ENCODE data around the gene PRXL2A. TPM values are rescaled to one million over a fixed set of nuclear protein-coding genes. Genes with fewer than 3 reads are reported as not detected.

PRXL2A gene
- polyA plus RNA-seq, 1 donor = 99.8 TPM

DNA sequence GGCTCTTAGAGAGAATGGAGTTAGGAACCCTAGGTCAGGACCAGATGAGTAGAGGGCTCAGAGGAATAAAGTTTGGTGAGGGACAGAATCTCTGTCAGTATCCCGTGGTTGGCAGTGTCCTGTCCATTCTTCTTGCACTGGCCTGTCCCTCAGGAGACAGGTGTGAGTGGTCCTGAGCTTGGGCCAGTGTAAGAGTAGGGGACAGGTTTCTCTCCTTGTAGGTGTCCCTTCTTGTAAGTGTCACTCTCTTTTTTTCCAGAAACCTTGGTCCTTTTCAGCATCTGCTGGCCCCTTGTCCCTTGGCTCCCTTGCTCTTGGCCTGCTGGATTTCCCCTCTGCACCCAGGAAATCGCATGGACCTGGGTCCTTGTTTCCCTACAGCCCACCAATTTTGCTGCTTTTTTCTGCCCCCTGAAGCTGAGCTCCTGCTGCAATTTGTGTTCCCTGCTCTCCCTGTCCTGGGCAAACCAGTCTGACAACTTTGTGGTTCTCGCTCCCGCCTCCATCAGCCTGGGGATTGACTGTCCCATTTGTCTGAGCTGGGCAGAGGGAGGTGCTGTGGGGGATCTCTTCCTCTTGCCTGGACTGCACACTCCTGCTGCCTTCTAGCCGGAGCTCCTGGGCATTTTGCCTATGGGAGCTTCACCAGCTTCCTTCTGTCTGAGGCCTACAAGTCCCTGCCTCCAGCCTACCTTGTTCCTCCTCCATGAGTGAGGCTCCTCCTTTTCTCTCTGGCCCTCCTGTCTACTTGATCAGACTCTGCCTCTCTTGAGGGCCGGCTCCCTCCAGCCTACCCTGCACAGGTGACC lies 52.3 kb downstream of the PRXL2A start:
- Histone ChIP-seq H3K9me3 (ENCODE audit: control insufficient read depth, low read depth, low read length) (no peaks in the 10 kb centered on the region), H3K4me3 (ENCODE audit: low read length) (no peak overlapping the region), H3K27me3 (ENCODE audit: control insufficient read depth, insufficient read depth, low read length) (no peaks in the 10 kb centered on the region), H3K36me3 (ENCODE audit: control insufficient read depth, insufficient read depth, low read length) (no peaks in the 10 kb centered on the region), H3K27ac (ENCODE audit: low read length) (peak overlapping the region; percentile 50), H3K4me1 (ENCODE audit: control insufficient read depth, insufficient read depth, low read length) (peaks cover 81% of the 10 kb centered on the region)
- WGBS (ENCODE audit: insufficient coverage, low lambda C conversion rate) = no CpG with 5 or more reads among the region's 6 CpGs
- DNase-seq = peak; percentile 81 to 91

DNA sequence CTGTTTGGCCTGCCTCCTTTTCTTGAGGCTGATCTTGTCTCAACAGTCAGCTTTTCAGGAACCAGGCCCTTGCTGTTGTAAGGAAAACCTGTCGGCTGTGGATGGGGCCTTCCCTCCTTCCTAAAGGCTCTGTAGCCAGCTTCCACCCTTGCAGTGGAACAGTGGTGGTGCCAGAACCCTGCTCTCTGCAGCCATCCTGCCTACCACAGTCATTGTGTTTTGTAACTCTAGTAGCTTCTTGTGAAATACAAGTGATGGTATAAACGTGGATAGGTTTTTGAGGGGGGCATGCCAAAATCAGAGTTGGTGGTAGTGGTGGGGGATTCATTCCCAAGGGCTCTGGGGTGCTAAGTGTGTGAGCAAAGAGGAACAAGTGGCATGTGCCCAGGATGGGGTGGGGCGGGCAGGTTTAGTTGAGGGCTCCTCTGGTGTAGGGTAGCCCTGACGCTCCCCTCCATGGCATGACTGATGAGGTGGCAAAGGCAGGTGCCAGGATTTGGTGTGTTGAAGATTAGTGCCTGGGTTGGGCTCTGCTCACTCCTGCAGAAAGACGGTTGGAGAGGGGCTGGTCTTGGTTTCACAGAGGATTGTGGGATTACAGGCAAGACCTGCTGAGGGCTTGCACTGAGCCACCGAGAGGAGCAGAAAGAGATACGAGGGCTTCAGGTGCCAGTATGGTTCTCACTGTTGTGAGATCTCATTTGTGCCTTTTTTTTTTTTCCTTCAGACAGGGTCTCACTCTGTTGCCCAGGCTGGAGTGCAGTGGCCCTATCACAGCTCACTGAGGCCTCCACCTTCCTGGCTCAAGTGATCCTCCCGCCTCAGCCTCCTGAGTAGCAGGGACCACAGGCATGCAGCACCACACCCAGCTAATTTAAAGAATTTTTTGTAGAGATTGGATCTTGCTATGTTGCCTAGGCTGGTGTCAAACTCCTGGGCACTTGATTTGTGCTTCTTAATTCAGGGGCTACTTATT lies 53.1 kb downstream of the PRXL2A start:
- no CpG with 5 or more reads among the region's 8 CpGs for WGBS (ENCODE audit: insufficient coverage, low lambda C conversion rate)
- no peaks in the 10 kb centered on the region for H3K27me3 ChIP-seq (ENCODE audit: control insufficient read depth, insufficient read depth, low read length)
- H3K27ac ChIP-seq (ENCODE audit: low read length) = peak overlapping the region; percentile 50
- H3K9me3 ChIP-seq (ENCODE audit: control insufficient read depth, low read depth, low read length) = no peaks in the 10 kb centered on the region
- DNase-seq = no peak
- H3K4me1 ChIP-seq (ENCODE audit: control insufficient read depth, insufficient read depth, low read length) = peaks cover 76% of the 10 kb centered on the region
- no peaks in the 10 kb centered on the region for H3K36me3 ChIP-seq (ENCODE audit: control insufficient read depth, insufficient read depth, low read length)
- H3K4me3 ChIP-seq (ENCODE audit: low read length) = no peak overlapping the region

DNA sequence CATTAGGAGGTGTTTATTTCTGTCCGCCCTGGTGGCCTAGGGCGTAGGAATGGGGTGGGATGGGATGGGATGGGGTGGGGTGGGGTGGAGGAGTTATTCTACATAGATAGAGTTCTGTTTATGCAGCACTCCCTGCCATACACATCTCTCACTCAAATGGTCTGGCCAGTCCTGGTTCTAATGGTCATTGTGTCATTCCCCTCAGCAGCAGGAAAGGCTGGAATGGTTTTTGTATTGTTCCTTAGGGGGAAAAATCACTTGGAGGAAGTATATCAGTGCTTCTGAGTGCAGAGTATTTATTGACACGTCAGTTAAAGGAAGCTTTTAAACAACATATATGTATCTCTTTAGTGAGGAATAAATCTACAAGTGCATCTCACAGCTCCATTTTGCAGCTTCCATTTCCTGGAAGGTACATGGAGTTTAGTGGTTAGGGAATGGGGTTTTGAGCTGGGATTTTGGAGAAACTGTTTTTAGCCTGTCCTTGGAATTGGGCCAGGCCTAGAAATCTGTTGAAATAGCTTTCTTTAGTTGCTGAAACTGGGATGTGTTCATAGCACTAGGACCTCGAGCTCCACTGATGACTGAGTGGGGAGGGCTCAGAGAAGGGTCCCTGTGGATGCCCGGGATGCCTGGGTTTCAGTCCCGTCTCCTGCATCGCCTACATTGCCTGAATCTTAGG lies 54.1 kb downstream of the PRXL2A start:
- no peak for DNase-seq
- H3K9me3 ChIP-seq (ENCODE audit: control insufficient read depth, low read depth, low read length) = no peaks in the 10 kb centered on the region
- H3K4me1 ChIP-seq (ENCODE audit: control insufficient read depth, insufficient read depth, low read length) = peaks cover 76% of the 10 kb centered on the region
- no peak overlapping the region for H3K4me3 ChIP-seq (ENCODE audit: low read length)
- no peaks in the 10 kb centered on the region for H3K36me3 ChIP-seq (ENCODE audit: control insufficient read depth, insufficient read depth, low read length)
- WGBS (ENCODE audit: insufficient coverage, low lambda C conversion rate) = no CpG with 5 or more reads among the region's 7 CpGs
- H3K27ac ChIP-seq (ENCODE audit: low read length) = no peak overlapping the region
- H3K27me3 ChIP-seq (ENCODE audit: control insufficient read depth, insufficient read depth, low read length) = no peaks in the 10 kb centered on the region

DNA sequence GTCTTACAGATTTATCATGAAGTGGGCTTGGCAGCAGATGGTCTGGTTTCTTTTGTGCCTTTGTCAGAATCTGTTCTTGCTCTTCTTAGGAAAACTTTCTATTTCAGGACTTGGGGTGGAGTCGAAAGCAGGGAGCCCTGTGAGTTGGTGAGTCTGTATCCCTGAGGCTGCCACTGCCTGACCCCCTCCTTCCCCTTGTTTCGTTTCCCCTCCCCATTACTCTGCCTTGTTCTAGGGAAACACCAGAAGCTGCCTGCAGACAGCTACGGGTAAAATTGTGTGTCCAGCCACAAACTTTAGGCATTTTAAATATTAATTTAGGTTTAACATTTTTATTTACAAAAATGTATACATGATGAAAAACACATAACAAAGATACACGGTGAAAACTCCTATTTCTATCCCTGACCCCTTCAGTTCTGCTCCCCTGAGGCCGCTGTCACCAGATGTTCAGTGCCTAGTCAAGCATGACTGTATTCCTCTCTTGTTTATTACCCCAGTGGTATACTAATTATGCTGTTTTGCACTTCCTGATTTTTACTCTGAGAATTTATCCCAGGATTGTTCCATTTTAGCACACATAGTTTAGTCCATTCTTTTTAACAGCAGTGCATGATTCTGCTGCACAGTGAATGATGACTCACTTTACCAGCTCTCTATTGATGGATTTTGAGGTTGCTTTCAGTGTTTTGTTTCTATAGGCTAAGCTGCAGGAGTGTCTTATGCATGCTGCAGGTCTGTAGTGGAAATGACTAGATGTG lies 54.8 kb downstream of the PRXL2A start:
- H3K27ac ChIP-seq (ENCODE audit: low read length) = no peak overlapping the region
- 43% methylated on average over 2 of the region's 5 CpGs for WGBS (ENCODE audit: insufficient coverage, low lambda C conversion rate)

DNA sequence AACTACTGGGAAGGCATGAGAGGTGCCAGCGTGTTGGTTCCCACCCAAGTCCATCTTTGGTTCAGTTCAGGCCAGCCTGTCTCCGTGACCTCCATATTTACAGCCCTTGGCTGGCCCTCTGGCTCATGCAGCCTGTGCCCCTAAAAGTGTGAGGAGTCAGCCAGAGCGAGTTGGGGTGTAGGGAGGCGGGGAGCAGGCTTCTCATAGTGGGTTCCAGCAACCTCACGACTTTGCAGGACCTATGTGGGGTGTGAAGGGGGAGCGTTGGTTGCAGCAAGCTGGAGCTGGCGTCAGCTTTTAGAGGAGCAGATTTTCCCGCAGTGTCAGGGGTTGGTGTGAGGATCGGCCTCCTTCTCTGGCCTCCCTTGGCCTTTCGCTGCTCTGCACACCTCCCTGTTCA lies 55.5 kb downstream of the PRXL2A start:
- Histone ChIP-seq H3K27ac (ENCODE audit: low read length) (no peak overlapping the region), H3K4me3 (ENCODE audit: low read length) (no peak overlapping the region), H3K27me3 (ENCODE audit: control insufficient read depth, insufficient read depth, low read length) (no peaks in the 10 kb centered on the region), H3K9me3 (ENCODE audit: control insufficient read depth, low read depth, low read length) (no peaks in the 10 kb centered on the region), H3K36me3 (ENCODE audit: control insufficient read depth, insufficient read depth, low read length) (peaks cover 5% of the 10 kb centered on the region), H3K4me1 (ENCODE audit: control insufficient read depth, insufficient read depth, low read length) (peaks cover 63% of the 10 kb centered on the region)
- no CpG with 5 or more reads among the region's 10 CpGs for WGBS (ENCODE audit: insufficient coverage, low lambda C conversion rate)
- no peak for DNase-seq

More for the DNA sequence above, 54.8 kb downstream of the PRXL2A start:
- no peak overlapping the region for H3K4me3 ChIP-seq (ENCODE audit: low read length)
- DNase-seq = no peak
- H3K27me3 ChIP-seq (ENCODE audit: control insufficient read depth, insufficient read depth, low read length) = no peaks in the 10 kb centered on the region
- no peaks in the 10 kb centered on the region for H3K9me3 ChIP-seq (ENCODE audit: control insufficient read depth, low read depth, low read length)
- peaks cover 70% of the 10 kb centered on the region for H3K4me1 ChIP-seq (ENCODE audit: control insufficient read depth, insufficient read depth, low read length)
- H3K36me3 ChIP-seq (ENCODE audit: control insufficient read depth, insufficient read depth, low read length) = no peaks in the 10 kb centered on the region

DNA sequence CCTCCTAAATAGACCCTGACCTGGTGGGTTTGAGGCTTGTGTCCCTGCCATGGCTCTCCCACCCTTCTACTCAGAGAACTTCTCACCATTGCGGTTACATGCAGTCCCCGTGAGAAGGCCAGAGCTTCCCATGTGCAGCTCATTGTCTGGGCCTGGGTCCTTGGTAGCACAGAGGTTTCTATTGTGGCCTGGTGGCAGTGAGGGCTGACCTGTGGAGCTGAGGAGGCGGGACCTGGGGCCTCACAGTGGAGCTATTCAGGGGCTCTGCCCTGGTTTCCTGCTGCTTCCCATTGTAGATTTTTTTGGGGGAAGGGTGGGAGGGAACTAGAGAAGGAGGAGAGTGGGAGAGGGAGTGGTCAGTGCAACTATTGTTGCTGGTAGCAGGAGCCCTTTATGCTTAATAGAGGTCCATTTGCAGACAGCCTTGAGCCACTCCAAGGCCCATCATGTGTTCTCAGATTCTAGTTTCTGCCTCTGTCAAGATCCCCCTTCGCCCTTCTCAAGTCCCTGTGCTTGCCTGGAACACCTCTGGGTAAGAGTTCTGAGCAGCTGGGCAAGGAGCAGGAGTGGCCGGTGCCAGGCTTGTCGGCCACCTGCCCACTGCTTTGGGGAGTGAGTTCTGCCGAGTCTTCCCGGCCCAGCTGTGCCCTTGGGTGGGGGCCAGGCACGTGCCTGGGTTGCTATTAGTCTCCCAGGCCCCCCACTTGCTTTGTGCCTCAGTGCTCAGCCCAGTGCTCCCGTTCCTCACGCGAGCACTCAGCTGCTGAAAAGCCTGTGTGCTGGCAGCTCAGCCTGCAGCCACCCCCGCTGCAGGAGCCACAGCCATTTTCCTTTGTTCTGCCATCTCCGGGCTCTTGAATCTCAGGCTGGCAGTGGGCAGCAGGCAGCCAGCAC lies 56.5 kb downstream of the PRXL2A start:
- H3K36me3 ChIP-seq (ENCODE audit: control insufficient read depth, insufficient read depth, low read length) = peaks cover 10% of the 10 kb centered on the region
- no peaks in the 10 kb centered on the region for H3K27me3 ChIP-seq (ENCODE audit: control insufficient read depth, insufficient read depth, low read length)
- H3K27ac ChIP-seq (ENCODE audit: low read length) = peak overlapping the region; percentile 28
- no peak overlapping the region for H3K4me3 ChIP-seq (ENCODE audit: low read length)
- peaks cover 56% of the 10 kb centered on the region for H3K4me1 ChIP-seq (ENCODE audit: control insufficient read depth, insufficient read depth, low read length)
- H3K9me3 ChIP-seq (ENCODE audit: control insufficient read depth, low read depth, low read length) = no peaks in the 10 kb centered on the region
- WGBS (ENCODE audit: insufficient coverage, low lambda C conversion rate) = no CpG with 5 or more reads among the region's 14 CpGs
- DNase-seq = peak in 1 of 2 donors; percentile 35

DNA sequence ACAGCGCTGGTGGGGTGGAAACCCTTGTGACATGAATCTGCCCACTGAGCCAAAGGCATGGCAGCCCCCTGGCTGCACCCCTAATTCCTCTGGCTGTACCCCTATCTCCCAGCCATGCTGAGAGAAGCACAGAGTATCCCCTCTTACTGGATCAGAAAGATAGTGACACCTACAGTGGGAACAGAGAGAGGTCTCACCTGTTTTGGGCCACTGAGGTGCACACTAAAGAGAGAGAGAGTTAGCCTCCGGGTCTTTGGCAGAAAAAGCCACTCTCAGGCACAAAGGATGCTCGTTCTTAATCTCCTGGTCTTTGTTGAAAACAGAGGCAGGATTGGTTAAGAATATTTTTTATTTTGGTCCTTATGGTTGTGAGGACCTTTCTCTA lies 57.1 kb downstream of the PRXL2A start:
- Histone ChIP-seq H3K27ac (ENCODE audit: low read length) (peak overlapping the region; percentile 28), H3K36me3 (ENCODE audit: control insufficient read depth, insufficient read depth, low read length) (peaks cover 14% of the 10 kb centered on the region), H3K4me3 (ENCODE audit: low read length) (no peak overlapping the region), H3K4me1 (ENCODE audit: control insufficient read depth, insufficient read depth, low read length) (peaks cover 50% of the 10 kb centered on the region), H3K27me3 (ENCODE audit: control insufficient read depth, insufficient read depth, low read length) (no peaks in the 10 kb centered on the region), H3K9me3 (ENCODE audit: control insufficient read depth, low read depth, low read length) (no peaks in the 10 kb centered on the region)
- no peak for DNase-seq
- WGBS (ENCODE audit: insufficient coverage, low lambda C conversion rate) = no CpG with 5 or more reads among the region's 3 CpGs

DNA sequence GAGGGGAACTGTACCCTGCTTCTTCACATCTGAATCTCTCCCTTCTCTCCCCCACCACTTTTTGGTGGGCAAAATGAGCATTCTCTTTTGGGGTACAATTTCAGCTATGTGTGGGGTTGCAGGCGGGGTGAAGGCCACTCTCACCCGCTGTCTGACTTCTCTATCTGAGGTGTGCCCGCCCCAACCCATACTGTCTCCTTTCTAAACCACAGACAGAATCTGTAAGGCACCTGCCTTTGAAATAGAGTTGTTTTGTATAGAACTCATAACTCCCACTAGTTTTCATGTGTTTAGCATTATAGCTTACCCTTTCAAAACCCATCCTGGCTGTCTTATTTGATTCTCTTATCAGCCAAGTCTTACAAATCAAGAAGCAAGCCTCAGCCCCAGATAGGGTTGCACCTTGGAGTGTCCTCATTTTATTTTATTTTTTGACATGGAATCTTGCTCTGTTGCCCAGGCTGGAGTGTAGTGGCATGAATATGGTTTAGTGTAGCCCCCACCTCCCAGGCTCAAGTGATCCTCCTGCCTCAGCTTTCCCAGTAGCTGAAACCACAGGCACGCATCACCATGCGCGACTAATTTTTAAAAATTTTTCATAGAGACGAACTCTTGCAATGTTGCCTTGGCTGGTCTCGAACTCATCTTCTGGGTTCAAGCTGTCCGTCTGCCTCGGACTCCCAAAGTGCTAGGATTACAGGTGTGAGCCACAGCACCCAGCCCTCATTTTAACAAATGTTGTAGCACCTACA lies 57.7 kb downstream of the PRXL2A start:
- DNase-seq = no peak
- Histone ChIP-seq H3K9me3 (ENCODE audit: control insufficient read depth, low read depth, low read length) (no peaks in the 10 kb centered on the region), H3K36me3 (ENCODE audit: control insufficient read depth, insufficient read depth, low read length) (peaks cover 20% of the 10 kb centered on the region), H3K4me3 (ENCODE audit: low read length) (no peak overlapping the region), H3K4me1 (ENCODE audit: control insufficient read depth, insufficient read depth, low read length) (peaks cover 44% of the 10 kb centered on the region), H3K27me3 (ENCODE audit: control insufficient read depth, insufficient read depth, low read length) (no peaks in the 10 kb centered on the region), H3K27ac (ENCODE audit: low read length) (no peak overlapping the region)
- WGBS (ENCODE audit: insufficient coverage, low lambda C conversion rate) = 72% methylated on average over 2 of the region's 10 CpGs
